ENCODE data around the gene GNPDA1. TPM values are rescaled to one million over a fixed set of nuclear protein-coding genes. Genes with fewer than 3 reads are reported as not detected.

GNPDA1 gene
- total and polyA plus RNA-seq, 9 of the 15 experiments (the other 6 are each of a cell fraction or from before 2014, with no cell fraction given): 14.1 to 145 (median 52.2) TPM

DNA sequence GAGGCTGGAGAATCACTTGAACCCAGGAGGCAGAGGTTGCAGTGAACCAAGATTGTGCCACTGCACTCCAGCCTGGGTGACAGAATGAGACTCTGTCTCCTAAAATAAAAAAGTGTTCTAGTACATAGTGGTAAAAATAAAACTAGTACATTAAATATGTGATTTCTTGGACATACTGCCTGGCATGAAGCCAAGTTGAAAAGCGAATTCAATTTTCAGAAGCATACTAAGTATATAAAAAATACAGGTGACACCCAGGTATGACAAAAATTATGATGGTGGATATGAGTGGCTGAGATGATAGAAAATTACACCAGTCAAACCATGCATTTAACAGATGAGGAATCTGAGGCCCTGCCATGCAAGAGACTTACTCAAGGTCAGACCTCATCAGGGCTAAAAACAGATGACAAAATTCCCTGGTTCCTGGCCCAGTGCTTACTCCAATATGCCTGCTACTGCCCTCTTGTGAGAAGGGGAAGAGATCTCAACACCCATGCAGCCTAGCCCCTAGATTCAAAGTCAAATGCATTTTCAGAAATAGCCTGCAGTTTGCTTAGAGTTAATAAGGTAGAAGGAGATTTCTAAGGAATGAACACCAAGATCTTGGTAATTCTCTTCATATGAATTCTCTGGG is 46.6 kb upstream of the GNPDA1 start (continued):
- TF ChIP-seq, protein P1, sequence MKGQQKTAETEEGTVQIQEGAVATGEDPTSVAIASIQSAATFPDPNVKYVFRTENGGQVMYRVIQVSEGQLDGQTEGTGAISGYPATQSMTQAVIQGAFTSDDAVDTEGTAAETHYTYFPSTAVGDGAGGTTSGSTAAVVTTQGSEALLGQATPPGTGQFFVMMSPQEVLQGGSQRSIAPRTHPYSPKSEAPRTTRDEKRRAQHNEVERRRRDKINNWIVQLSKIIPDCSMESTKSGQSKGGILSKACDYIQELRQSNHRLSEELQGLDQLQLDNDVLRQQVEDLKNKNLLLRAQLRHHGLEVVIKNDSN (CRISPR knock-in tag; IDR thresholded peaks at IDR 0.05): no peak
- TF ChIP-seq BHLHE40 (IDR thresholded peaks at IDR 0.05; ENCODE audit: low read length) (no peak), STAT5A (IDR thresholded peaks at IDR 0.05; ENCODE audit: borderline replicate concordance, low read length) (no peak), PURB (CRISPR knock-in tag; IDR thresholded peaks at IDR 0.05; ENCODE audit: low read depth) (no peak), XRCC5 (IDR thresholded peaks at IDR 0.05; ENCODE audit: low read depth, low read length) (no peak)

DNA sequence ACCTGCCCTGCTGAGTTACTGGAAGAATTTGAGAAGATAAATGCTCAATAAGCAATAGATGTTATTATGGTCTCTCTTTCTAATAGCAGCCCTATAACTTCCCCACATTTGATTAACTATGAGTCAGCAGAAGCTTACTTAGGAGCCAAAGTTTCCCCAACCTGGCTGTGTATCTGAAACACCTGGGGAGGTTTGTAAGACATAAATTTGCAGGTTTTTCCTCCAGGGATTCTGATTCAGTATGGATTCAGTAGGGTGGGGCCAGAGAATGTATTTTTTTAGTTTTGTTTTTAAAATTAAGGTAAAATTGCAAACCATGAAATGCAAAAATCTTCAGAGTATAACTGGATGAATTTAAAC is 44.9 kb upstream of the GNPDA1 start:
- no peaks in the 10 kb centered on the region for H4K20me1 ChIP-seq (replicated peaks; ENCODE audit: control insufficient read depth, insufficient read depth, low read length)
- TF ChIP-seq MAFG (tag; conservative IDR thresholded peaks at IDR 0.05) (peak; percentile 36; the same call in 1 of the 2 replicates), TRIM28 (IDR thresholded peaks at IDR 0.05) (no peak), ZNF140 (CRISPR knock-in tag; IDR thresholded peaks at IDR 0.05) (no peak)
- TF ChIP-seq, protein P2, sequence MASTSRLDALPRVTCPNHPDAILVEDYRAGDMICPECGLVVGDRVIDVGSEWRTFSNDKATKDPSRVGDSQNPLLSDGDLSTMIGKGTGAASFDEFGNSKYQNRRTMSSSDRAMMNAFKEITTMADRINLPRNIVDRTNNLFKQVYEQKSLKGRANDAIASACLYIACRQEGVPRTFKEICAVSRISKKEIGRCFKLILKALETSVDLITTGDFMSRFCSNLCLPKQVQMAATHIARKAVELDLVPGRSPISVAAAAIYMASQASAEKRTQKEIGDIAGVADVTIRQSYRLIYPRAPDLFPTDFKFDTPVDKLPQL (IDR thresholded peaks at IDR 0.05; ENCODE audit: extremely low read depth, insufficient read length): no peak
- TF ChIP-seq, protein P3, sequence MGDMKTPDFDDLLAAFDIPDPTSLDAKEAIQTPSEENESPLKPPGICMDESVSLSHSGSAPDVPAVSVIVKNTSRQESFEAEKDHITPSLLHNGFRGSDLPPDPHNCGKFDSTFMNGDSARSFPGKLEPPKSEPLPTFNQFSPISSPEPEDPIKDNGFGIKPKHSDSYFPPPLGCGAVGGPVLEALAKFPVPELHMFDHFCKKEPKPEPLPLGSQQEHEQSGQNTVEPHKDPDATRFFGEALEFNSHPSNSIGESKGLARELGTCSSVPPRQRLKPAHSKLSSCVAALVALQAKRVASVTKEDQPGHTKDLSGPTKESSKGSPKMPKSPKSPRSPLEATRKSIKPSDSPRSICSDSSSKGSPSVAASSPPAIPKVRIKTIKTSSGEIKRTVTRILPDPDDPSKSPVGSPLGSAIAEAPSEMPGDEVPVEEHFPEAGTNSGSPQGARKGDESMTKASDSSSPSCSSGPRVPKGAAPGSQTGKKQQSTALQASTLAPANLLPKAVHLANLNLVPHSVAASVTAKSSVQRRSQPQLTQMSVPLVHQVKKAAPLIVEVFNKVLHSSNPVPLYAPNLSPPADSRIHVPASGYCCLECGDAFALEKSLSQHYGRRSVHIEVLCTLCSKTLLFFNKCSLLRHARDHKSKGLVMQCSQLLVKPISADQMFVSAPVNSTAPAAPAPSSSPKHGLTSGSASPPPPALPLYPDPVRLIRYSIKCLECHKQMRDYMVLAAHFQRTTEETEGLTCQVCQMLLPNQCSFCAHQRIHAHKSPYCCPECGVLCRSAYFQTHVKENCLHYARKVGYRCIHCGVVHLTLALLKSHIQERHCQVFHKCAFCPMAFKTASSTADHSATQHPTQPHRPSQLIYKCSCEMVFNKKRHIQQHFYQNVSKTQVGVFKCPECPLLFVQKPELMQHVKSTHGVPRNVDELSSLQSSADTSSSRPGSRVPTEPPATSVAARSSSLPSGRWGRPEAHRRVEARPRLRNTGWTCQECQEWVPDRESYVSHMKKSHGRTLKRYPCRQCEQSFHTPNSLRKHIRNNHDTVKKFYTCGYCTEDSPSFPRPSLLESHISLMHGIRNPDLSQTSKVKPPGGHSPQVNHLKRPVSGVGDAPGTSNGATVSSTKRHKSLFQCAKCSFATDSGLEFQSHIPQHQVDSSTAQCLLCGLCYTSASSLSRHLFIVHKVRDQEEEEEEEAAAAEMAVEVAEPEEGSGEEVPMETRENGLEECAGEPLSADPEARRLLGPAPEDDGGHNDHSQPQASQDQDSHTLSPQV (IDR thresholded peaks at IDR 0.05): no peak
- TF ChIP-seq, protein P4, sequence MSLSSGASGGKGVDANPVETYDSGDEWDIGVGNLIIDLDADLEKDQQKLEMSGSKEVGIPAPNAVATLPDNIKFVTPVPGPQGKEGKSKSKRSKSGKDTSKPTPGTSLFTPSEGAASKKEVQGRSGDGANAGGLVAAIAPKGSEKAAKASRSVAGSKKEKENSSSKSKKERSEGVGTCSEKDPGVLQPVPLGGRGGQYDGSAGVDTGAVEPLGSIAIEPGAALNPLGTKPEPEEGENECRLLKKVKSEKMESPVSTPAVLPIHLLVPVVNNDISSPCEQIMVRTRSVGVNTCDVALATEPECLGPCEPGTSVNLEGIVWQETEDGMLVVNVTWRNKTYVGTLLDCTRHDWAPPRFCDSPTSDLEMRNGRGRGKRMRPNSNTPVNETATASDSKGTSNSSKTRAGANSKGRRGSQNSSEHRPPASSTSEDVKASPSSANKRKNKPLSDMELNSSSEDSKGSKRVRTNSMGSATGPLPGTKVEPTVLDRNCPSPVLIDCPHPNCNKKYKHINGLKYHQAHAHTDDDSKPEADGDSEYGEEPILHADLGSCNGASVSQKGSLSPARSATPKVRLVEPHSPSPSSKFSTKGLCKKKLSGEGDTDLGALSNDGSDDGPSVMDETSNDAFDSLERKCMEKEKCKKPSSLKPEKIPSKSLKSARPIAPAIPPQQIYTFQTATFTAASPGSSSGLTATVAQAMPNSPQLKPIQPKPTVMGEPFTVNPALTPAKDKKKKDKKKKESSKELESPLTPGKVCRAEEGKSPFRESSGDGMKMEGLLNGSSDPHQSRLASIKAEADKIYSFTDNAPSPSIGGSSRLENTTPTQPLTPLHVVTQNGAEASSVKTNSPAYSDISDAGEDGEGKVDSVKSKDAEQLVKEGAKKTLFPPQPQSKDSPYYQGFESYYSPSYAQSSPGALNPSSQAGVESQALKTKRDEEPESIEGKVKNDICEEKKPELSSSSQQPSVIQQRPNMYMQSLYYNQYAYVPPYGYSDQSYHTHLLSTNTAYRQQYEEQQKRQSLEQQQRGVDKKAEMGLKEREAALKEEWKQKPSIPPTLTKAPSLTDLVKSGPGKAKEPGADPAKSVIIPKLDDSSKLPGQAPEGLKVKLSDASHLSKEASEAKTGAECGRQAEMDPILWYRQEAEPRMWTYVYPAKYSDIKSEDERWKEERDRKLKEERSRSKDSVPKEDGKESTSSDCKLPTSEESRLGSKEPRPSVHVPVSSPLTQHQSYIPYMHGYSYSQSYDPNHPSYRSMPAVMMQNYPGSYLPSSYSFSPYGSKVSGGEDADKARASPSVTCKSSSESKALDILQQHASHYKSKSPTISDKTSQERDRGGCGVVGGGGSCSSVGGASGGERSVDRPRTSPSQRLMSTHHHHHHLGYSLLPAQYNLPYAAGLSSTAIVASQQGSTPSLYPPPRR (CRISPR knock-in tag; IDR thresholded peaks at IDR 0.05; ENCODE audit: borderline replicate concordance): no peak

More for the DNA sequence above, 44.9 kb upstream of the GNPDA1 start:
- no peak overlapping the region for H3K4me2 ChIP-seq (ENCODE audit: insufficient read depth, low read length)
- no peaks in the 10 kb centered on the region for H3K4me1 ChIP-seq (replicated peaks in 1 of 2; ENCODE audit: control insufficient read depth in 2 of 2, insufficient read depth in 2 of 2, low read length in 2 of 2)
- no peak overlapping the region for H3K9ac ChIP-seq (ENCODE audit: insufficient read depth in 1 of 2, low read depth in 2 of 2, low read length in 2 of 2)
- H3K79me2 ChIP-seq (ENCODE audit: control insufficient read depth, insufficient read depth, low read length): no peaks in the 10 kb centered on the region
- no peak overlapping the region for H3K27ac ChIP-seq (ENCODE audit: extremely low read depth, low read depth, low read length)
- no peaks in the 10 kb centered on the region for H3K36me3 ChIP-seq (ENCODE audit: control insufficient read depth, insufficient read depth, low read length)
- in situ Hi-C loops (cut with MboI) (no loop called here), intact Hi-C loops (cut with micrococcal nuclease) (no loop called here)
- no peak for FAIRE-seq
- H3K27me3 ChIP-seq (ENCODE audit: control insufficient read depth in 2 of 2, insufficient read depth in 2 of 2, low read length in 2 of 2): peaks cover 5 to 8% of the 10 kb centered on the region in 2 experiments; a peak in 3 of 5 replicates
- no TSS peak for BruUV-seq (replicated peaks)
- no peak for DNase-seq (ENCODE audit: extremely low read depth in 1 of 4, low spot score in 3 of 4)
- ChIA-PET POLR2A (interaction anchor here (1.0 kb wide), 1 partner anchor 13 kb away, joined by 4 read pairs; no protein-coding TSS in a partner anchor), CTCF (ENCODE audit: low intra/inter-chr PET ratio) (no interaction called here)
- no peak for ATAC-seq
- no peaks in the 10 kb centered on the region for H3K9me1 ChIP-seq (ENCODE audit: control insufficient read depth, insufficient read depth, low read length)
- no peaks in the 10 kb centered on the region for H3K9me3 ChIP-seq (replicated peaks; ENCODE audit: control insufficient read depth, insufficient read depth, low read depth, low read length)
- no peak overlapping the region for H3K4me3 ChIP-seq
- no peak overlapping the region for H2AFZ ChIP-seq (ENCODE audit: low read depth, low read length)
